Esophagus squamous epithelium (tissue), 5 donors: ENCODE measurements around the gene SCN3B. TPM values are rescaled to one million over a fixed set of nuclear protein-coding genes. Genes with fewer than 3 reads are reported as not detected.

Source experiments
- DNase-seq: peaks from one replicate; lab custom pipeline; 2025; lab: John Stamatoyannopoulos, UW
- H3K27ac ChIP-seq, 4 donors: fragments of 200-600 bp; sonication (generic); one replicate each; pipeline ENCODE4 v1.5.1; 2016 to 2019; ENCODE audit warnings: mild to moderate bottlenecking in 1 of 4
- H3K27me3 ChIP-seq, 4 donors: fragments of 200-600 bp; sonication (generic); 1 replicate in 3 of 4; 2 replicates in 1 of 4; pipeline versions ENCODE4 v1.5.1 to v1.6.0; 2017 to 2021; ENCODE audit warnings: antibody characterized with exemption in 1 of 4
- H3K36me3 ChIP-seq, 3 donors: fragments of 200-600 bp; sonication (generic); one replicate each; pipeline ENCODE4 v1.5.1; 2016 to 2019
- H3K4me1 ChIP-seq, 3 donors: fragments of 200-600 bp; sonication (generic); one replicate each; pipeline ENCODE4 v1.5.1; 2017 to 2019
- H3K4me3 ChIP-seq, 4 donors: fragments of 200-600 bp; sonication (generic); 1 replicate in 3 of 4; 2 replicates in 1 of 4; pipeline ENCODE4 v1.5.1; 2016 to 2019; ENCODE audit warnings: mild to moderate bottlenecking in 2 of 4, moderate library complexity in 1 of 4
- H3K9me3 ChIP-seq, 3 donors: fragments of 200-600 bp; sonication (generic); one replicate each; pipeline ENCODE4 v1.5.1; 2016 to 2019
- CTCF ChIP-seq, 6 experiments: fragments of 450-650 bp in 4 of 6; fragments of 200-600 bp in 2 of 6; sonication (generic) in 2 of 6; IDR thresholded peaks; one replicate each; pipeline ENCODE4 v1.5.1; 2016 to 2019; ENCODE audit warnings: antibody characterized with exemption in 6 of 6, mild to moderate bottlenecking in 4 of 6, moderate library complexity in 4 of 6
- POLR2A ChIP-seq, 4 donors: fragments of 450-650 bp; IDR thresholded peaks; one replicate each; pipeline ENCODE4 v1.6.1; 2017; ENCODE audit warnings: antibody characterized with exemption in 4 of 4, mild to moderate bottlenecking in 4 of 4, moderate library complexity in 3 of 4
- WGBS, 2 donors: methylation state at CpG; one replicate each; pipeline ENCODE4 v1.1.5; 2018; 5-methylcytosine and 5-hydroxymethylcytosine counted together
- intact Hi-C: fragments of 100-400 bp; cut with DNase I; formaldehyde crosslinking; loops from one replicate; pipeline ENCODE4 v1.15.0; 2022
- total RNA-seq, 4 donors: library from RNA; depleted of rRNA; stranded (reverse); fragments of >200 nt; gene quantifications; one replicate each; pipeline ENCODE4 v1.1.0, GENCODE V29; 2016
- donor health status: DM: yes; HTN: yes; CAD: no.

The SCN3B gene
- total RNA-seq, 4 donors from 2014 or later = 0.06 to 3.4 (median 0.83) TPM; not detected in 1

GRCh38 chr11:123641495-123641840 is 13.0 kb downstream of the SCN3B start:
- no peak for DNase-seq
- intact Hi-C loops = no loop called here
- Histone ChIP-seq H3K36me3 (no peaks in the 10 kb centered on the region), H3K9me3 (no peaks in the 10 kb centered on the region), H3K27ac (no peak overlapping the region), H3K4me3 (no peak overlapping the region), H3K27me3 (peaks cover 0 to 24% (median 0%) of the 10 kb centered on the region in 4 donors), H3K4me1 (no peaks in the 10 kb centered on the region)
- 62 to 64% methylated on average over 3 to 4 of the region's 4 CpGs for WGBS, 2 donors
- TF ChIP-seq CTCF (IDR thresholded peaks at IDR 0.05) (no peak), POLR2A (IDR thresholded peaks at IDR 0.05) (no peak)

GRCh38 chr11:123640677-123641494 is 13.5 kb downstream of the SCN3B start:
- no peaks in the 10 kb centered on the region for H3K36me3 ChIP-seq
- intact Hi-C loops = no loop called here
- no peak overlapping the region for H3K4me3 ChIP-seq
- WGBS, 2 donors = 26 to 37% methylated on average over 18 to 20 of the region's 22 CpGs
- H3K4me1 ChIP-seq = no peaks in the 10 kb centered on the region
- no peak for DNase-seq
- H3K9me3 ChIP-seq = no peaks in the 10 kb centered on the region
- peaks cover 0 to 24% (median 0%) of the 10 kb centered on the region in 4 donors for H3K27me3 ChIP-seq
- no peak overlapping the region for H3K27ac ChIP-seq
- peak in 5 of 6 experiments; percentile 45 to 70 (median 55) for TF ChIP-seq CTCF (IDR thresholded peaks at IDR 0.05)
- TF ChIP-seq POLR2A (IDR thresholded peaks at IDR 0.05) = no peak

GRCh38 chr11:123640029-123640428 is 14.4 kb downstream of the SCN3B start:
- 77 to 80% methylated on average over 5 of the region's 5 CpGs for WGBS, 2 donors
- TF ChIP-seq POLR2A (IDR thresholded peaks at IDR 0.05) (no peak), CTCF (IDR thresholded peaks at IDR 0.05) (no peak)
- no peaks in the 10 kb centered on the region for H3K4me1 ChIP-seq
- no peak overlapping the region for H3K4me3 ChIP-seq
- no peaks in the 10 kb centered on the region for H3K36me3 ChIP-seq
- H3K27me3 ChIP-seq = peaks cover 0 to 16% (median 0%) of the 10 kb centered on the region in 4 donors
- no peaks in the 10 kb centered on the region for H3K9me3 ChIP-seq
- no peak overlapping the region for H3K27ac ChIP-seq
- intact Hi-C loops = no loop called here
- DNase-seq = no peak

GRCh38 chr11:123630126-123630608 is 24.3 kb downstream of the SCN3B start:
- WGBS, 2 donors = 56 to 64% methylated on average over 3 of the region's 3 CpGs
- Histone ChIP-seq H3K36me3 (no peaks in the 10 kb centered on the region), H3K27me3 (no peaks in the 10 kb centered on the region), H3K4me1 (no peaks in the 10 kb centered on the region), H3K4me3 (no peak overlapping the region), H3K27ac (no peak overlapping the region), H3K9me3 (no peaks in the 10 kb centered on the region)
- DNase-seq = no peak
- TF ChIP-seq CTCF (IDR thresholded peaks at IDR 0.05) (no peak), POLR2A (IDR thresholded peaks at IDR 0.05) (no peak)
- intact Hi-C loops = no loop called here

GRCh38 chr11:123628936-123629683 is 25.3 kb downstream of the SCN3B start:
- intact Hi-C loops = no loop called here
- Histone ChIP-seq H3K36me3 (no peaks in the 10 kb centered on the region), H3K9me3 (no peaks in the 10 kb centered on the region), H3K27me3 (no peaks in the 10 kb centered on the region), H3K27ac (no peak overlapping the region), H3K4me3 (no peak overlapping the region), H3K4me1 (no peaks in the 10 kb centered on the region)
- 58 to 68% methylated on average over 7 to 10 of the region's 10 CpGs for WGBS, 2 donors
- no peak for TF ChIP-seq POLR2A (IDR thresholded peaks at IDR 0.05)
- no peak for TF ChIP-seq CTCF (IDR thresholded peaks at IDR 0.05)
- no peak for DNase-seq
